Loucy (cell line): ENCODE results near the gene DCLK3.

Source experiments
- CTCF ChIP-seq: fragments of 200-600 bp; sonication (generic); conservative IDR thresholded peaks from 2 replicates; pipeline ENCODE4 v1.5.1; 2014; ENCODE audit warnings: mild to moderate bottlenecking, antibody characterized with exemption, low read length
- EZH2phosphoT487 ChIP-seq: fragments of 200-600 bp; IDR thresholded peaks from 2 replicates; pipeline ENCODE4 v1.6.1; 2018; ENCODE audit warnings: antibody characterized with exemption, mild to moderate bottlenecking, moderate library complexity, borderline replicate concordance

DNA sequence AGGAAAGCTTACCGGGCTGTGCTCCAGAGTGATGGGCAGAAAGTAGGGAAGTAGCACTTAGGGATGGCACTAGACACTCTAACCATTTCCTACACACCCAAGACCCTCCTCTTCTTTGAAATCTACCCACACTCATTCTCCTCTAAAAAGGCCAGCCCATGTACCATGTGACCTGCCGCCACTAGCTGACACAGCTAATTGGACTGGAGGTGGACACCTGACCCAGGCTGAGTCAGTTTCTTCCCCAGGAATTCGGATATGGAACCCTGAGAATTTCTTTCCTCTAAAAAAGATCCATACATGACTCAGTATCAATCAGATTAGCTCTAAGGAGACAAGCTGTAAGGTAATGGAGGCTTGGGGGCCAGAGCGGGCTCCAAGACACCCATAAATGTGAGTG is 60.1 kb downstream of the DCLK3 start:
- no peak for TF ChIP-seq CTCF
- TF ChIP-seq EZH2phosphoT487: no peak
